Stomach (tissue), 9 donors: Measurements from ENCODE around the gene TAF15. TPM values are rescaled to one million over a fixed set of nuclear protein-coding genes. Genes with fewer than 3 reads are reported as not detected.

Experiments used
- DNase-seq, 2 donors: peaks; one replicate each; pipeline versions ENCODE4 v3.0.0 to v3.0.0-alpha.2; 2013 to 2019
- H3K27ac ChIP-seq, 5 donors: fragments of 200-600 bp in 4 of 5; sonication (generic) in 4 of 5; one replicate each; pipeline ENCODE4 v1.5.1; 2013 to 2019; ENCODE audit warnings: mild to moderate bottlenecking in 1 of 5, moderate library complexity in 1 of 5
- H3K27me3 ChIP-seq, 3 donors: fragments of 200-600 bp; sonication (generic); one replicate each; pipeline ENCODE4 v1.5.1; 2017 to 2019; ENCODE audit warnings: mixed run types in 1 of 3
- H3K36me3 ChIP-seq, 4 donors: fragments of 200-600 bp; sonication (generic); 1 replicate in 3 of 4; 2 replicates in 1 of 4; pipeline ENCODE4 v1.5.1; 2016 to 2019
- H3K4me1 ChIP-seq, 4 donors: fragments of 200-600 bp; sonication (generic); one replicate each; pipeline ENCODE4 v1.5.1; 2016 to 2019
- H3K4me3 ChIP-seq, 4 donors: fragments of 200-600 bp; sonication (generic) in 3 of 4; one replicate each; pipeline ENCODE4 v1.5.1; 2016 to 2019; ENCODE audit warnings: mild to moderate bottlenecking in 1 of 4
- H3K9me3 ChIP-seq, 4 donors: fragments of 200-600 bp; sonication (generic); one replicate each; pipeline ENCODE4 v1.5.1; 2016 to 2019
- CTCF ChIP-seq, 7 experiments: fragments of 450-650 bp in 4 of 7; fragments of 200-600 bp in 3 of 7; sonication (generic) in 3 of 7; IDR thresholded peaks; one replicate each; pipeline ENCODE4 v1.5.1; 2016 to 2019; ENCODE audit warnings: antibody characterized with exemption in 7 of 7, control low read depth in 2 of 7, mild to moderate bottlenecking in 1 of 7
- EP300 ChIP-seq: sonication (generic); formaldehyde crosslinking; IDR thresholded peaks from one replicate; pipeline ENCODE4 v1.6.1; 2017; ENCODE audit warnings: antibody characterized with exemption
- POLR2A ChIP-seq, 4 donors: fragments of 450-650 bp; IDR thresholded peaks; one replicate each; pipeline ENCODE4 v1.6.1; 2016; ENCODE audit warnings: antibody characterized with exemption in 4 of 4, control low read depth in 2 of 4, mild to moderate bottlenecking in 1 of 4, moderate library complexity in 1 of 4
- POLR2AphosphoS5 ChIP-seq, 3 donors: sonication (generic); formaldehyde crosslinking; IDR thresholded peaks; one replicate each; pipeline ENCODE4 v1.6.1; 2016; ENCODE audit warnings: antibody characterized with exemption in 3 of 3
- WGBS, 5 donors: extraction: QIAGEN DNeasy Blood & Tissue Kit in 3 of 5; methylation state at CpG; one replicate each; pipeline versions ENCODE4 v1.1.5 to v1.1.7; 2013 to 2018; 5-methylcytosine and 5-hydroxymethylcytosine counted together
- intact Hi-C: fragments of 100-400 bp; cut with DNase I; formaldehyde crosslinking; loops from one replicate; pipeline ENCODE4 v1.15.1; 2023; ENCODE audit warnings: low total_unique reads
- polyA plus RNA-seq, 3 donors: library from polyadenylated mRNA; stranded (reverse); fragments of 200-250 nt; gene quantifications; one replicate each; pipeline ENCODE4 v1.2.3, GENCODE V29; 2013
- total RNA-seq, 5 donors: library from RNA; depleted of rRNA; stranded (reverse); fragments of >200 nt; gene quantifications; one replicate each; pipeline versions ENCODE4 v1.1.0 to v1.2.3, GENCODE V29; 2014 to 2016
- donor health status: healthy with polysubstance abuse.
- donor health status: Bipolar disorder and iron deficiency.
- donor health status: healthy.

Gene TAF15
- total and polyA plus RNA-seq, 8 donors: 21.1 to 127 (median 78.5) TPM

- H3K36me3 ChIP-seq: peaks cover 62 to 100% (median 99%) of the 10 kb centered on the region in 4 donors
- 92 to 95% (median 92%) methylated on average over 2 of the region's 2 CpGs for WGBS, 5 donors
These were observed 34.4 kb downstream of the TAF15 start for GRCh38 chr17:35843698-35844097.

GRCh38 chr17:35844547-35844946, 35.3 kb downstream of the TAF15 start:
- intact Hi-C loops: no loop called here
- WGBS, 5 donors: 95 to 99% (median 97%) methylated on average over 19 of the region's 19 CpGs
- Histone ChIP-seq H3K27me3 (no peaks in the 10 kb centered on the region), H3K4me3 (no peak overlapping the region), H3K27ac (no peak overlapping the region), H3K36me3 (peaks cover 59 to 100% (median 96%) of the 10 kb centered on the region in 4 donors), H3K9me3 (no peaks in the 10 kb centered on the region), H3K4me1 (no peaks in the 10 kb centered on the region)
- TF ChIP-seq POLR2AphosphoS5 (IDR thresholded peaks at IDR 0.05) (no peak), EP300 (no peak), POLR2A (IDR thresholded peaks at IDR 0.05) (no peak), CTCF (IDR thresholded peaks at IDR 0.05) (no peak)
- DNase-seq: no peak

More at GRCh38 chr17:35843698-35844097, 34.4 kb downstream of the TAF15 start:
- intact Hi-C loops: no loop called here
- DNase-seq: no peak
- Histone ChIP-seq H3K4me3 (no peak overlapping the region), H3K4me1 (no peaks in the 10 kb centered on the region), H3K27ac (no peak overlapping the region), H3K9me3 (no peaks in the 10 kb centered on the region), H3K27me3 (no peaks in the 10 kb centered on the region)
- TF ChIP-seq CTCF (IDR thresholded peaks at IDR 0.05) (no peak), EP300 (no peak), POLR2AphosphoS5 (IDR thresholded peaks at IDR 0.05) (no peak), POLR2A (IDR thresholded peaks at IDR 0.05) (no peak)

GRCh38 chr17:35846055-35846809, 36.9 kb downstream of the TAF15 start:
- 77 to 87% (median 82%) methylated on average over 3 of the region's 3 CpGs for WGBS, 5 donors
- no peak for TF ChIP-seq POLR2AphosphoS5 (IDR thresholded peaks at IDR 0.05)
- no peak for TF ChIP-seq EP300
- no peak for TF ChIP-seq CTCF (IDR thresholded peaks at IDR 0.05)
- TF ChIP-seq POLR2A (IDR thresholded peaks at IDR 0.05): no peak
- Histone ChIP-seq H3K4me1 (peaks cover 0 to 3% (median 0%) of the 10 kb centered on the region in 4 donors), H3K4me3 (no peak overlapping the region), H3K27ac (no peak overlapping the region), H3K36me3 (peaks cover 42 to 100% (median 92%) of the 10 kb centered on the region in 4 donors), H3K27me3 (no peaks in the 10 kb centered on the region), H3K9me3 (no peaks in the 10 kb centered on the region)
- intact Hi-C loops: no loop called here
- no peak for DNase-seq

GRCh38 chr17:35847006-35847405, 37.7 kb downstream of the TAF15 start:
- intact Hi-C loops: no loop called here
- Histone ChIP-seq H3K4me1 (peaks cover 0 to 3% (median 0%) of the 10 kb centered on the region in 4 donors), H3K4me3 (no peak overlapping the region), H3K36me3 (peaks cover 34 to 94% (median 90%) of the 10 kb centered on the region in 4 donors), H3K27ac (no peak overlapping the region), H3K27me3 (no peaks in the 10 kb centered on the region), H3K9me3 (no peaks in the 10 kb centered on the region)
- DNase-seq: no peak
- TF ChIP-seq EP300 (no peak), CTCF (IDR thresholded peaks at IDR 0.05) (no peak), POLR2AphosphoS5 (IDR thresholded peaks at IDR 0.05) (no peak), POLR2A (IDR thresholded peaks at IDR 0.05) (no peak)
- 52 to 80% (median 76%) methylated on average over 2 of the region's 2 CpGs for WGBS, 5 donors
